GM23338 (cell line): ENCODE data around the gene PHOX2A. TPM values are rescaled to one million over a fixed set of nuclear protein-coding genes. Genes with fewer than 3 reads are reported as not detected.

Experiments used
- ATAC-seq: fragments of 200-7000 bp; cut with Tn5 transposase; 3 replicates; pipeline ENCODE4 v1.9.1; 2020
- DNase-seq: peaks from one replicate; pipeline ENCODE4 v3.0.0-alpha.2; 2015; ENCODE audit warnings: low spot score
- H2AFZ ChIP-seq: fragments of 200-600 bp; sonication (generic); 2 replicates; pipeline ENCODE4 v1.8.0; 2016; ENCODE audit warnings: antibody characterized with exemption, mild to moderate bottlenecking, moderate library complexity
- H3F3A ChIP-seq: fragments of 200-600 bp; sonication (generic); replicated peaks from 2 replicates; pipeline ENCODE4 v1.8.0; 2017; ENCODE audit warnings: antibody characterized with exemption, mixed run types, low read depth
- H3K27ac ChIP-seq: fragments of 200-600 bp; sonication (generic); 2 replicates; pipeline ENCODE4 v1.6.1; 2016; ENCODE audit warnings: low read depth
- H3K27me3 ChIP-seq: fragments of 200-600 bp; sonication (generic); 2 replicates; pipeline ENCODE4 v1.8.0; 2016; ENCODE audit warnings: mild to moderate bottlenecking, mixed run types, moderate library complexity; ENCODE audit not compliant: insufficient read depth
- H3K36me3 ChIP-seq: fragments of 200-600 bp; sonication (generic); 2 replicates; pipeline ENCODE4 v1.8.0; 2016; ENCODE audit warnings: mild to moderate bottlenecking; ENCODE audit not compliant: insufficient read depth
- H3K4me1 ChIP-seq: fragments of 200-600 bp; sonication (generic); 2 replicates; pipeline ENCODE4 v1.8.0; 2016; ENCODE audit warnings: mild to moderate bottlenecking, moderate library complexity; ENCODE audit not compliant: insufficient read depth
- H3K4me2 ChIP-seq: fragments of 200-600 bp; sonication (generic); 2 replicates; pipeline ENCODE4 v1.7.1; 2017; ENCODE audit warnings: mixed run types
- H3K4me3 ChIP-seq: fragments of 200-600 bp; sonication (generic); 2 replicates; pipeline ENCODE4 v1.6.1; 2016; ENCODE audit warnings: mixed run types
- H3K79me2 ChIP-seq: fragments of 200-600 bp; sonication (generic); replicated peaks from 2 replicates; pipeline ENCODE4 v1.8.0; 2017; ENCODE audit warnings: mild to moderate bottlenecking; ENCODE audit not compliant: insufficient read depth
- H3K9me2 ChIP-seq: fragments of 200-600 bp; sonication (generic); 2 replicates; pipeline ENCODE4 v1.8.0; 2017; ENCODE audit not compliant: insufficient read depth
- H4K20me1 ChIP-seq: fragments of 200-600 bp; sonication (generic); replicated peaks from 2 replicates; pipeline ENCODE4 v1.8.0; 2017; ENCODE audit warnings: mild to moderate bottlenecking; ENCODE audit not compliant: insufficient read depth
- H3K27ac Mint-ChIP-seq: 2 replicates; pipeline ENCODE4 v1.8.0; 2020; ENCODE audit warnings: inconsistent platforms, mild to moderate bottlenecking, moderate library complexity, mixed read lengths
- H3K27me3 Mint-ChIP-seq: 3 replicates; pipeline ENCODE4 v1.8.0; 2022; ENCODE audit warnings: low read depth, mild to moderate bottlenecking, moderate library complexity, mixed read lengths, inconsistent platforms; ENCODE audit not compliant: insufficient read depth, poor library complexity
- H3K36me3 Mint-ChIP-seq: 3 replicates; pipeline ENCODE4 v1.8.0; 2021; ENCODE audit warnings: low read depth, mild to moderate bottlenecking, inconsistent platforms, moderate library complexity, mixed read lengths
- H3K4me1 Mint-ChIP-seq: 3 replicates; pipeline ENCODE4 v1.8.0; 2020; ENCODE audit warnings: mild to moderate bottlenecking, inconsistent platforms, mixed read lengths
- H3K4me3 Mint-ChIP-seq: 3 replicates; pipeline ENCODE4 v1.8.0; 2021; ENCODE audit warnings: moderate library complexity, mild to moderate bottlenecking, inconsistent platforms, mixed read lengths
- H3K9me3 Mint-ChIP-seq: 3 replicates; pipeline ENCODE4 v1.8.0; 2020; ENCODE audit warnings: moderate library complexity, mild to moderate bottlenecking, inconsistent platforms, mixed read lengths
- CREB1 ChIP-seq: fragments of 250-450 bp; sonication (Bioruptor Pico); IDR thresholded peaks from 2 replicates; pipeline ENCODE4 v1.5.0; 2020; ENCODE audit warnings: low read depth, mild to moderate bottlenecking, moderate library complexity
- EZH2 ChIP-seq: fragments of 200-600 bp; sonication (generic); IDR thresholded peaks from one replicate; pipeline ENCODE4 v1.8.0; 2017; ENCODE audit warnings: antibody characterized with exemption, mild to moderate bottlenecking, low read depth; ENCODE audit not compliant: unreplicated experiment
- EZH2phosphoT487 ChIP-seq: fragments of 200-600 bp; sonication (generic); IDR thresholded peaks from one replicate; pipeline ENCODE4 v1.8.1; 2018; ENCODE audit warnings: antibody characterized with exemption; ENCODE audit not compliant: unreplicated experiment
- JUNB ChIP-seq: IDR thresholded peaks from one replicate; pipeline ENCODE4 v1.6.1; 2016; ENCODE audit warnings: antibody characterized with exemption; ENCODE audit not compliant: unreplicated experiment
- NANOG ChIP-seq: IDR thresholded peaks from 2 replicates; pipeline ENCODE4 v1.6.1; 2016; ENCODE audit warnings: antibody characterized with exemption, borderline replicate concordance
- STAT1 ChIP-seq: IDR thresholded peaks from one replicate; pipeline ENCODE4 v1.6.1; 2016; ENCODE audit warnings: antibody characterized with exemption; ENCODE audit not compliant: unreplicated experiment
- ZNF114 ChIP-seq: fragments of 250-450 bp; sonication (Bioruptor Pico); IDR thresholded peaks from 2 replicates; pipeline ENCODE4 v1.5.0; 2020; ENCODE audit warnings: mild to moderate bottlenecking, moderate library complexity
- polyA plus RNA-seq: library from polyadenylated mRNA; unstranded; fragments of >200 nt; fragmentation: Nextera tagmentation; extraction: Ambion mirVana; gene quantifications from 2 replicates; pipeline ENCODE4 v1.2.1, GENCODE V29; 2016
- total RNA-seq: library from RNA; depleted of rRNA; stranded (reverse); fragments of >200 nt; shearing (Covaris generic); gene quantifications from 2 replicates; pipeline ENCODE4 v1.2.3, GENCODE V29; 2014
- TF ChIP-seq, protein P1 (sequence below): fragments of 250-450 bp; sonication (Bioruptor Pico); IDR thresholded peaks from 2 replicates; pipeline ENCODE4 v1.5.0; 2020; ENCODE audit warnings: mild to moderate bottlenecking, moderate library complexity
- TF ChIP-seq, protein P2 (sequence below): IDR thresholded peaks from one replicate; pipeline ENCODE4 v1.6.1; 2018; ENCODE audit warnings: antibody characterized with exemption; ENCODE audit not compliant: unreplicated experiment

PHOX2A gene
- total and polyA plus RNA-seq, 2 experiments from 2014 or later = 0.31 TPM; not detected in 1

DNA sequence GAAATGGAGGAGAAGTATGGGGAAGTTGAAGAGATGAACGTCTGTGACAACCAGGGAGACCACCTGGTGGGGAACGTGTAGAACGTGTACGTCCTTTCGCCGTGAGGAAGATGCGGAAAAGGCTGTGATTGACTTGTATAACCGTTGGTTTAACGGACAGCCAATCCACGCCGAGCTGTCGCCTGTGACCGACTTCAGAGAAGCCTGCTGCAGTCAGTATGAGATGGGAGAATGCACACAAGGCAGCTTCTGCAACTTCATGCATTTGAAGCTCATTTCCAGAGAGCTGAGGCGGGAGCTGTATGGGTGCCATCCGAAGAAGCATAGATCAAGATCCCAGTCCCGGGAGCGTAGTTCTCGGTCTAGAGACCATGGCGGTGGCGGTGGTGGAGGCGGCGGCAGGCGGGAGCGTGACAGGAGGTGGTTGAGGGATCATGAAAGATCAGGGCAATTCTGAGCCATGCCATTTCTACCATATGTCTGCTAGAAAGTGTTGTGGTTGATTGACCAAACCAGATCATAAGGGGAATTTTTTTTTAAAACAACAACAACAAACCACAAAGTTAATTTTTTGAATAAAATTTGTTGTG lies 36.8 kb upstream of the PHOX2A start:
- Histone ChIP-seq H3K27ac (no peak overlapping the region), H3K79me2 (no peaks in the 10 kb centered on the region), H3K4me3 (no peak overlapping the region), H3K9me2 (no peaks in the 10 kb centered on the region), H3K27me3 (no peaks in the 10 kb centered on the region), H2AFZ (no peak overlapping the region), H4K20me1 (no peaks in the 10 kb centered on the region), H3K36me3 (no peaks in the 10 kb centered on the region), H3K4me2 (no peak overlapping the region), H3F3A (no peaks in the 10 kb centered on the region), H3K4me1 (peaks cover 3% of the 10 kb centered on the region; the same call in 1 of the 2 replicates)
- Mint-ChIP-seq H3K4me3 (no peak overlapping the region), H3K27me3 (peaks cover 5% of the 10 kb centered on the region), H3K36me3 (no peaks in the 10 kb centered on the region), H3K9me3 (no peaks in the 10 kb centered on the region), H3K27ac (no peak overlapping the region), H3K4me1 (no peaks in the 10 kb centered on the region)
- no peak for ATAC-seq
- no peak for DNase-seq
- no peak for TF ChIP-seq EZH2
- no peak for TF ChIP-seq EZH2phosphoT487
- TF ChIP-seq, protein P1, sequence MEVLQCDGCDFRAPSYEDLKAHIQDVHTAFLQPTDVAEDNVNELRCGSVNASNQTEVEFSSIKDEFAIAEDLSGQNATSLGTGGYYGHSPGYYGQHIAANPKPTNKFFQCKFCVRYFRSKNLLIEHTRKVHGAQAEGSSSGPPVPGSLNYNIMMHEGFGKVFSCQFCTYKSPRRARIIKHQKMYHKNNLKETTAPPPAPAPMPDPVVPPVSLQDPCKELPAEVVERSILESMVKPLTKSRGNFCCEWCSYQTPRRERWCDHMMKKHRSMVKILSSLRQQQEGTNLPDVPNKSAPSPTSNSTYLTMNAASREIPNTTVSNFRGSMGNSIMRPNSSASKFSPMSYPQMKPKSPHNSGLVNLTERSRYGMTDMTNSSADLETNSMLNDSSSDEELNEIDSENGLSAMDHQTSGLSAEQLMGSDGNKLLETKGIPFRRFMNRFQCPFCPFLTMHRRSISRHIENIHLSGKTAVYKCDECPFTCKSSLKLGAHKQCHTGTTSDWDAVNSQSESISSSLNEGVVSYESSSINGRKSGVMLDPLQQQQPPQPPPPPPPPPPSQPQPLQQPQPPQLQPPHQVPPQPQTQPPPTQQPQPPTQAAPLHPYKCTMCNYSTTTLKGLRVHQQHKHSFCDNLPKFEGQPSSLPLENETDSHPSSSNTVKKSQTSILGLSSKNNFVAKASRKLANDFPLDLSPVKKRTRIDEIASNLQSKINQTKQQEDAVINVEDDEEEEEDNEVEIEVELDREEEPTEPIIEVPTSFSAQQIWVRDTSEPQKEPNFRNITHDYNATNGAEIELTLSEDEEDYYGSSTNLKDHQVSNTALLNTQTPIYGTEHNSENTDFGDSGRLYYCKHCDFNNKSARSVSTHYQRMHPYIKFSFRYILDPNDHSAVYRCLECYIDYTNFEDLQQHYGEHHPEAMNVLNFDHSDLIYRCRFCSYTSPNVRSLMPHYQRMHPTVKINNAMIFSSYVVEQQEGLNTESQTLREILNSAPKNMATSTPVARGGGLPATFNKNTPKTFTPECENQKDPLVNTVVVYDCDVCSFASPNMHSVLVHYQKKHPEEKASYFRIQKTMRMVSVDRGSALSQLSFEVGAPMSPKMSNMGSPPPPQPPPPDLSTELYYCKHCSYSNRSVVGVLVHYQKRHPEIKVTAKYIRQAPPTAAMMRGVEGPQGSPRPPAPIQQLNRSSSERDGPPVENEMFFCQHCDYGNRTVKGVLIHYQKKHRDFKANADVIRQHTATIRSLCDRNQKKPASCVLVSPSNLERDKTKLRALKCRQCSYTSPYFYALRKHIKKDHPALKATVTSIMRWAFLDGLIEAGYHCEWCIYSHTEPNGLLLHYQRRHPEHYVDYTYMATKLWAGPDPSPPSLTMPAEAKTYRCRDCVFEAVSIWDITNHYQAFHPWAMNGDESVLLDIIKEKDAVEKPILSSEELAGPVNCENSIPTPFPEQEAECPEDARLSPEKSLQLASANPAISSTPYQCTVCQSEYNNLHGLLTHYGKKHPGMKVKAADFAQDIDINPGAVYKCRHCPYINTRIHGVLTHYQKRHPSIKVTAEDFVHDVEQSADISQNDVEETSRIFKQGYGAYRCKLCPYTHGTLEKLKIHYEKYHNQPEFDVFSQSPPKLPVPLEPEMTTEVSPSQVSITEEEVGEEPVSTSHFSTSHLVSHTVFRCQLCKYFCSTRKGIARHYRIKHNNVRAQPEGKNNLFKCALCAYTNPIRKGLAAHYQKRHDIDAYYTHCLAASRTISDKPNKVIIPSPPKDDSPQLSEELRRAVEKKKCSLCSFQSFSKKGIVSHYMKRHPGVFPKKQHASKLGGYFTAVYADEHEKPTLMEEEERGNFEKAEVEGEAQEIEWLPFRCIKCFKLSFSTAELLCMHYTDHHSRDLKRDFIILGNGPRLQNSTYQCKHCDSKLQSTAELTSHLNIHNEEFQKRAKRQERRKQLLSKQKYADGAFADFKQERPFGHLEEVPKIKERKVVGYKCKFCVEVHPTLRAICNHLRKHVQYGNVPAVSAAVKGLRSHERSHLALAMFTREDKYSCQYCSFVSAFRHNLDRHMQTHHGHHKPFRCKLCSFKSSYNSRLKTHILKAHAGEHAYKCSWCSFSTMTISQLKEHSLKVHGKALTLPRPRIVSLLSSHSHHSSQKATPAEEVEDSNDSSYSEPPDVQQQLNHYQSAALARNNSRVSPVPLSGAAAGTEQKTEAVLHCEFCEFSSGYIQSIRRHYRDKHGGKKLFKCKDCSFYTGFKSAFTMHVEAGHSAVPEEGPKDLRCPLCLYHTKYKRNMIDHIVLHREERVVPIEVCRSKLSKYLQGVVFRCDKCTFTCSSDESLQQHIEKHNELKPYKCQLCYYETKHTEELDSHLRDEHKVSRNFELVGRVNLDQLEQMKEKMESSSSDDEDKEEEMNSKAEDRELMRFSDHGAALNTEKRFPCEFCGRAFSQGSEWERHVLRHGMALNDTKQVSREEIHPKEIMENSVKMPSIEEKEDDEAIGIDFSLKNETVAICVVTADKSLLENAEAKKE (CRISPR knock-in tag) = no peak
- TF ChIP-seq JUNB = no peak

DNA sequence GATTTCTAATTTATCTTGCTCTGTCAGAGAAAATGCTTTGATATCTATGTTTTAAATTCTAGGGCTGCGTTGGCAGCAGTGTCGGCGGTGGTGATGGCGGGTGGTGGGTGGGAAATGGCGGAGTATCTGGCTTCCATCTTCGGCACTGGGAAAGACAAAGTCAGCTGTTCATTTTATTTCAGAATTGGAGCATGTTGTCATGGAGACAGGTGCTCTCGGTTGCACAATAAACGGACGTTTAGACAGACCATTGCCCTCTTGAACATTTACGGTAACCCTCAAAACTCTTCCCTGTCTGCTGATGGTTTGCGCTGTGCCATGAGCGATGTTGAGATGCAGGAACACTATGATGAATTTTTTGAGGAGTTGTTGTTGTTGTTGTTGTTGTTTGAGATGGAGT lies 36.1 kb upstream of the PHOX2A start:
- Histone ChIP-seq H3K79me2 (no peaks in the 10 kb centered on the region), H3K4me3 (no peak overlapping the region), H3K4me2 (no peak overlapping the region), H3K27me3 (no peaks in the 10 kb centered on the region), H3K36me3 (no peaks in the 10 kb centered on the region), H4K20me1 (no peaks in the 10 kb centered on the region), H3K9me2 (no peaks in the 10 kb centered on the region), H3K27ac (no peak overlapping the region), H3F3A (no peaks in the 10 kb centered on the region), H3K4me1 (peaks cover under 1% of the 10 kb centered on the region; the same call in 1 of the 2 replicates), H2AFZ (no peak overlapping the region)
- Mint-ChIP-seq H3K36me3 (no peaks in the 10 kb centered on the region), H3K4me3 (no peak overlapping the region), H3K27ac (no peak overlapping the region), H3K4me1 (no peaks in the 10 kb centered on the region), H3K9me3 (no peaks in the 10 kb centered on the region), H3K27me3 (peaks cover 5% of the 10 kb centered on the region)
- no peak for DNase-seq
- ATAC-seq = no peak
- TF ChIP-seq NANOG (no peak), EZH2 (no peak), ZNF114 (no peak), CREB1 (no peak), STAT1 (no peak), JUNB (no peak)
- TF ChIP-seq, protein P2, sequence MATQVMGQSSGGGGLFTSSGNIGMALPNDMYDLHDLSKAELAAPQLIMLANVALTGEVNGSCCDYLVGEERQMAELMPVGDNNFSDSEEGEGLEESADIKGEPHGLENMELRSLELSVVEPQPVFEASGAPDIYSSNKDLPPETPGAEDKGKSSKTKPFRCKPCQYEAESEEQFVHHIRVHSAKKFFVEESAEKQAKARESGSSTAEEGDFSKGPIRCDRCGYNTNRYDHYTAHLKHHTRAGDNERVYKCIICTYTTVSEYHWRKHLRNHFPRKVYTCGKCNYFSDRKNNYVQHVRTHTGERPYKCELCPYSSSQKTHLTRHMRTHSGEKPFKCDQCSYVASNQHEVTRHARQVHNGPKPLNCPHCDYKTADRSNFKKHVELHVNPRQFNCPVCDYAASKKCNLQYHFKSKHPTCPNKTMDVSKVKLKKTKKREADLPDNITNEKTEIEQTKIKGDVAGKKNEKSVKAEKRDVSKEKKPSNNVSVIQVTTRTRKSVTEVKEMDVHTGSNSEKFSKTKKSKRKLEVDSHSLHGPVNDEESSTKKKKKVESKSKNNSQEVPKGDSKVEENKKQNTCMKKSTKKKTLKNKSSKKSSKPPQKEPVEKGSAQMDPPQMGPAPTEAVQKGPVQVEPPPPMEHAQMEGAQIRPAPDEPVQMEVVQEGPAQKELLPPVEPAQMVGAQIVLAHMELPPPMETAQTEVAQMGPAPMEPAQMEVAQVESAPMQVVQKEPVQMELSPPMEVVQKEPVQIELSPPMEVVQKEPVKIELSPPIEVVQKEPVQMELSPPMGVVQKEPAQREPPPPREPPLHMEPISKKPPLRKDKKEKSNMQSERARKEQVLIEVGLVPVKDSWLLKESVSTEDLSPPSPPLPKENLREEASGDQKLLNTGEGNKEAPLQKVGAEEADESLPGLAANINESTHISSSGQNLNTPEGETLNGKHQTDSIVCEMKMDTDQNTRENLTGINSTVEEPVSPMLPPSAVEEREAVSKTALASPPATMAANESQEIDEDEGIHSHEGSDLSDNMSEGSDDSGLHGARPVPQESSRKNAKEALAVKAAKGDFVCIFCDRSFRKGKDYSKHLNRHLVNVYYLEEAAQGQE = no peak
